DMS 273 treated with DMSO at 0.1 percent for 48 hours (cell line): Measurements from ENCODE around the gene LBHD1.

Experiments
- DNase-seq: peaks from one replicate; lab custom pipeline; 2025; lab: John Stamatoyannopoulos, UW

Gene LBHD1

DNA sequence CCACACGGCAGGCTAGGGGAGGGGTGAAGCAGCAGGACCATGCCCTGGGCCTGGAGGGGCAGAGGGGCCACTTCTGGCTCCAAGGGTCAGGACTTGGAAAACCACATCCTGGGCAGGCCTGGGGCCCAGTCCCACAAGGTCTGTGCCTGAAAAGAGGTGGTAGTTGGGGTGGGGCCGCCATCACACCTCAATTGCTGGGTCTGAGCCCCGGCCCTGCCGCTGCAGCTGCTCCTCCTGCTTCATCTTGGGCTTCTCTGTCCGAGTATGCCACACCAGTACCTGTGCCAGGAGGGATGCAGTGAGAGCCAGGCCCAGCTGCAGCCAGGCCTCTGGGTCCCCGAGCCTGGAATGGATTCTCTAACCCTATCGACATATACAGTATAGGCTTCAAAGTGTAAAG lies 56.5 kb downstream of the LBHD1 start:
- no peak for DNase-seq

DNA sequence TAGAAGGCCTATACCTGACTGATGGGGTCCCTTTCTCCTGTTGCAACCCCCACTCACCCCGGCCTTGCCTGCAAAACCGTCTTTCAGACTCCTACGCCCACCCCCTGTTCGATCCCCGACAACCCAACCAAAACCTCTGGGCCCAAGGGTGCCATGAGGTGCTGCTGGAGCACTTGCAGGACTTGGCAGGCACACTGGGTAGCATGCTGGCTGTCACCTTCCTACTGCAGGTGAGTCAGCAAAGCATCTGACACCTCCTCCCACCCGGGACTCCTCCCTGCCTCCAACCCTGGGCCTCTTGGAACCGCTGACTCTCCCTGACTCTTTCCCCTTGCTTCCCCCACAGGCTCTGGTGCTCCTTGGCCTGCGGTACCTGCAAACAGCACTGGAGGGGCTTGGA lies 57.8 kb downstream of the LBHD1 start:
- DNase-seq = no peak

DNA sequence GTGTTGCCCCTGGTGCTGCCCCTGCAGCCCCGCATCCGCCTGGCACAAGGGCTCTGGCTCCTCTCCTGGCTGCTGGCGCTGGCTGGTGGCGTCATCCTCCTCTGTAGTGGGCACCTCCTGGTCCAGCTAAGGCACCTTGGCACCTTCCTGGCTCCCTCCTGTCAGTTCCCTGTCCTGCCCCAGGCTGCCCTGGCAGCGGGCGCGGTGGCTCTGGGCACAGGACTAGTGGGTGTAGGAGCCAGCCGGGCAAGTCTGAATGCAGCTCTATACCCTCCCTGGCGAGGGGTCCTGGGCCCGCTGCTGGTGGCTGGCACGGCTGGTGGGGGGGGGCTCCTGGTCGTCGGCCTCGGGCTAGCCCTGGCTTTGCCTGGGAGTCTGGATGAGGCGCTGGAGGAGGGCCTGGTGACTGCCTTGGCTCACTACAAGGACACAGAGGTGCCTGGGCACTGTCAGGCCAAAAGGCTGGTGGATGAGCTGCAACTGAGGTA lies 58.7 kb downstream of the LBHD1 start:
- no peak for DNase-seq
